Hippocampal formation (tissue), 2 donors: ENCODE results near the gene PDE4D.
A peak's percentile ranks its signal among the peaks of the same experiment; 100 is the strongest.
"Not testable (repeated sequence)": the region's sequence is repeated elsewhere in the genome, so short reads cannot be mapped to it uniquely, and the experiment has no call there.

Source experiments
- DNase-seq, 2 donors: peaks; one replicate each; lab custom pipeline; 2025; lab: John Stamatoyannopoulos, UW

The PDE4D gene

GRCh38 chr5:59703789-59704188 lies 189.7 kb downstream of the PDE4D start:
- no peak for DNase-seq

- no peak for DNase-seq
Measured at GRCh38 chr5:59698207-59699178, 195.0 kb downstream of the PDE4D start.

- DNase-seq = no peak
Measured at GRCh38 chr5:59694411-59694810, 199.1 kb downstream of the PDE4D start.

- no peak for DNase-seq
Measured at GRCh38 chr5:59693492-59694309, 199.8 kb downstream of the PDE4D start.

GRCh38 chr5:59685793-59686192 lies 207.7 kb downstream of the PDE4D start:
- DNase-seq = peak in 1 of 2 donors; percentile 50

- DNase-seq = no peak
Measured at GRCh38 chr5:59685191-59685530, 208.4 kb downstream of the PDE4D start.

- DNase-seq = no peak
Measured at GRCh38 chr5:59684388-59685190, 208.9 kb downstream of the PDE4D start.

GRCh38 chr5:59683311-59683710 lies 210.2 kb downstream of the PDE4D start:
- DNase-seq = no peak

GRCh38 chr5:59682542-59682941 lies 211.0 kb downstream of the PDE4D start:
- no peak for DNase-seq

- DNase-seq = no peak
Measured at GRCh38 chr5:59678943-59679342, 214.6 kb downstream of the PDE4D start.

GRCh38 chr5:59674763-59675162 lies 218.8 kb downstream of the PDE4D start:
- no peak for DNase-seq

GRCh38 chr5:59673438-59674058 lies 220.0 kb downstream of the PDE4D start:
- DNase-seq = peak in 1 of 2 donors; percentile 60

- DNase-seq = no peak
Measured at GRCh38 chr5:59666440-59667068, 227.0 kb downstream of the PDE4D start.

GRCh38 chr5:59665832-59666203 lies 227.7 kb downstream of the PDE4D start:
- DNase-seq = not testable (repeated sequence)

- no peak for DNase-seq
Measured at GRCh38 chr5:59665086-59665831, 228.3 kb downstream of the PDE4D start.

GRCh38 chr5:59661954-59662615 lies 231.4 kb downstream of the PDE4D start:
- DNase-seq = no peak

- no peak for DNase-seq
Measured at GRCh38 chr5:59661311-59661710, 232.2 kb downstream of the PDE4D start.

- DNase-seq = peak in 1 of 2 donors; percentile 57
Measured at GRCh38 chr5:59660737-59661136, 232.8 kb downstream of the PDE4D start.

- DNase-seq = no peak
Measured at GRCh38 chr5:59656351-59657254, 236.9 kb downstream of the PDE4D start.
